IMR-90 (cell line): ENCODE results near the gene QSOX2.
A peak's percentile ranks its signal among the peaks of the same experiment; 100 is the strongest.

Experiments
- BHLHE40 ChIP-seq: fragments of 150-350 bp; IDR thresholded peaks from 2 replicates; pipeline ENCODE4 v1.6.1; 2016; ENCODE audit warnings: mild to moderate bottlenecking, low read depth, low read length
- CEBPB ChIP-seq: IDR thresholded peaks from 2 replicates; pipeline ENCODE4 v1.6.1; 2012; ENCODE audit warnings: low read depth, low read length, improper control_type of control experiment
- CTCF ChIP-seq: conservative IDR thresholded peaks from 2 replicates; pipeline ENCODE4 v1.5.1; 2012; ENCODE audit warnings: mild to moderate bottlenecking, low read depth, low read length, improper control_type of control experiment
- FOS ChIP-seq: fragments of 150-350 bp; IDR thresholded peaks from 2 replicates; pipeline ENCODE4 v1.6.1; 2016; ENCODE audit warnings: low read depth, low read length
- MAZ ChIP-seq: IDR thresholded peaks from 2 replicates; pipeline ENCODE4 v1.6.1; 2012; ENCODE audit warnings: low read depth, mild to moderate bottlenecking, low read length, improper control_type of control experiment, moderate library complexity, borderline replicate concordance
- RAD21 ChIP-seq: IDR thresholded peaks from 2 replicates; pipeline ENCODE4 v1.6.1; 2012; ENCODE audit warnings: low read length, improper control_type of control experiment
- RCOR1 ChIP-seq: IDR thresholded peaks from 2 replicates; pipeline ENCODE4 v1.6.1; 2012; ENCODE audit warnings: mild to moderate bottlenecking, low read length, improper control_type of control experiment; ENCODE audit not compliant: insufficient replicate concordance
- SMC3 ChIP-seq: fragments of 150-350 bp; IDR thresholded peaks from 2 replicates; pipeline ENCODE4 v1.6.1; 2016; ENCODE audit warnings: low read depth, mild to moderate bottlenecking, antibody characterized with exemption, low read length, moderate library complexity
- USF2 ChIP-seq: fragments of 150-350 bp; IDR thresholded peaks from 2 replicates; pipeline ENCODE4 v1.6.1; 2017; ENCODE audit warnings: mild to moderate bottlenecking, antibody characterized with exemption, low read length, low read depth

DNA sequence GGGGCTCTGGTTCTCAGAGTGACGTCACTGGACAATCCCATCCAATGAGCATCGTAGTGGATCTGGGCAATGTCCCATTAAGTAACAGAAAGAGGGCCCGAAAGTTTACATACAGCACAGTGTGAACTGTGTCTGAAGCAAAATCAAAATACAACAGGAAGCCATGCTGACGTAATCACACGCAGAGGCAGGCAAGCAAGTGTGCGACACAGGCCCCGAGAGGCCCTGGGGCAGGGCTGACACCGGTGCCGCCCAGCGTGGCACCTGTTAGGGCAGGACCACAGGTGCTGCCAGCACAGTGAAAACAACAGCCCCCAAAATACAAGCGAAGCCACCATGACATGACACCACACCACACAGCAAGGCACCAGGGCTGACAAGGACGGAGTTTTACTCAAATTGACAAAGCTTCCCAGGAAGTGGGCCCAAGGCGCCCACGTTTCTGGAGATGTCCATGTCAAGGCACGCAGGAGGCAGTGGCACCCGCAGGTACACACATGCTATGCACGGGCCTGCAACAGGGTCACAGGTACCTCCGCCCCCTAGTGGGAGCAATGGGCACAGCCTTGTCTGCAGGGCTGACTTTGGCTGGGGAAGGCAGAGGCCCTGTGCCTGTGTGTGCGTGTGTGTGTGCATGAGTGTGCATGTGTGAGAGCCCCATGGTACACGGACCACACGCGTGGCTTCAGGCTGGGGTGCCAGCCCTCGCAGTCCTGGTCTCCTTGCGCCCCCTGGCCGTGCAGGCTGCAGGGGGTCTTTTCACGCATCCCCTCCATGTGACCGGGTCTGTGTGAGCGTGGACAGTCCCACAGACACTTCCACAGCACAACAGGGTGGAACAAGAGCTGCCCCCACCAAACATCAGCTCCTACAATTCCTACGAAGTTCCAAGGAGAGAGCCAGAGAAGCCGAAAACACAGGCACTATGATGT is 19.6 kb downstream of the QSOX2 start:
- TF ChIP-seq CTCF (peak; percentile 63), SMC3 (peak; percentile 38), USF2 (no peak), CEBPB (no peak), RCOR1 (no peak), FOS (no peak), MAZ (no peak), RAD21 (peak; percentile 45; the same call in 1 of the 2 replicates), BHLHE40 (no peak)
